Measurements from ENCODE around the gene TMEM184B. TPM values are rescaled to one million over a fixed set of nuclear protein-coding genes. Genes with fewer than 3 reads are reported as not detected.

TMEM184B gene
- total and polyA plus RNA-seq, 10 of the 15 experiments (the other 5 are each of a cell fraction or from before 2014, with no cell fraction given) = 0.56 to 22.4 (median 7.9) TPM

- no peak overlapping the region for H3K4me3 ChIP-seq
- BruUV-seq (replicated peaks) = no TSS peak
- H3K4me1 ChIP-seq (ENCODE audit: control insufficient read depth, insufficient read depth, low read length) = peaks cover 18% of the 10 kb centered on the region
- H3K4me2 ChIP-seq (ENCODE audit: control insufficient read depth, insufficient read depth) = no peak overlapping the region
- H2AFZ ChIP-seq (ENCODE audit: control insufficient read depth, low read depth, low read length) = no peak overlapping the region
- H3K36me3 ChIP-seq (ENCODE audit: control insufficient read depth in 2 of 2, insufficient read depth in 2 of 2, low read length in 1 of 2) = peaks cover 35 to 60% of the 10 kb centered on the region in 2 experiments
- ChIA-PET SMC1A (ENCODE audit: uncharacterized antibody, unreplicated experiment) (no interaction called here), POLR2A (no interaction called here), CTCF (no interaction called here), RAD21 (ENCODE audit: unreplicated experiment) (interaction anchor here (0.6 kb wide), 1 partner anchor 153 kb away, joined by 5 read pairs; no protein-coding TSS in a partner anchor)
- peaks cover 19% of the 10 kb centered on the region for H3K79me2 ChIP-seq (ENCODE audit: control insufficient read depth, insufficient read depth, low read length)
- H3K9me3 ChIP-seq (replicated peaks; ENCODE audit: control insufficient read depth, insufficient read depth, low read length) = no peaks in the 10 kb centered on the region
- no peak for TF ChIP-seq GATAD2B (conservative IDR thresholded peaks at IDR 0.05; ENCODE audit: low read depth)
- TF ChIP-seq NKRF (conservative IDR thresholded peaks at IDR 0.05) = no peak
- no peak for TF ChIP-seq LARP7 (IDR thresholded peaks at IDR 0.05)
- no peak for TF ChIP-seq BMI1 (IDR thresholded peaks at IDR 0.05; ENCODE audit: borderline replicate concordance)
- no peak for TF ChIP-seq EZH2 (IDR thresholded peaks at IDR 0.05; ENCODE audit: borderline replicate concordance, control insufficient read depth, low read depth, low read length)
- in situ Hi-C loops (cut with MboI) = no loop called here
- H3K9ac ChIP-seq (ENCODE audit: control insufficient read depth, insufficient read depth, low read length) = no peak overlapping the region
- no peak overlapping the region for H3K27ac ChIP-seq (ENCODE audit: control insufficient read depth, insufficient read depth)
- FAIRE-seq (no peak), DNase-seq (ENCODE audit: low read depth, low spot score) (no peak), ATAC-seq (no peak)
- intact Hi-C loops (cut with micrococcal nuclease; ENCODE audit: unreplicated experiment) = no loop called here
- H3K27me3 ChIP-seq (replicated peaks in 1 of 2; ENCODE audit: control insufficient read depth in 2 of 2, insufficient read depth in 2 of 2, low read length in 1 of 2) = no peaks in the 10 kb centered on the region
- WGBS (ENCODE audit: insufficient coverage, insufficient replicate concordance, low lambda C conversion rate, missing lambda C conversion rate) = 97% methylated on average over 26 of the region's 26 CpGs
- no peaks in the 10 kb centered on the region for H4K20me1 ChIP-seq (ENCODE audit: control insufficient read depth, insufficient read depth)
These were observed 27.6 kb upstream of the TMEM184B start for GRCh38 chr22:38300197-38300945.

All from GM12878 (cell line).